ENCODE results near the gene ODC1.

The ODC1 gene

DNA sequence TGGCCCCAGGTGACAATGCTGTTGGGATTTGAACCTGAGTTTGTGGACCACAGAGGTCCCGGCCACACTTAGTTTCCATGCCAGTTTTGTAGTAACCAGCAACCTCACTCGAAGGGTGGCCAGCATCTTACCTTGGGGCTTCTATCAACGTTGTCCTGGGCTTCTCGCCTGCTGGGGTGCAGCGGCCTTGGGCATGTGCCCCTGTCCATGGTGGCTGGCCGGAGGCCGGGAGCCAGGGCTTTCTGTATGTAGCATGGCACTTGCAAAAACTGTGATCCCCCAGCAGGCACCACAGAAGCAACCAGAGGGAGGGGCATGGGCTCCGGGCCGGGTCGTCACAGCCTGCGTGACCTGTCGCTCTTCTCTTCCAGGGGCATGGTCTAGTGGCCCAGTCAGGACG is 51.7 kb downstream of the ODC1 start:
- TF ChIP-seq, protein P1, sequence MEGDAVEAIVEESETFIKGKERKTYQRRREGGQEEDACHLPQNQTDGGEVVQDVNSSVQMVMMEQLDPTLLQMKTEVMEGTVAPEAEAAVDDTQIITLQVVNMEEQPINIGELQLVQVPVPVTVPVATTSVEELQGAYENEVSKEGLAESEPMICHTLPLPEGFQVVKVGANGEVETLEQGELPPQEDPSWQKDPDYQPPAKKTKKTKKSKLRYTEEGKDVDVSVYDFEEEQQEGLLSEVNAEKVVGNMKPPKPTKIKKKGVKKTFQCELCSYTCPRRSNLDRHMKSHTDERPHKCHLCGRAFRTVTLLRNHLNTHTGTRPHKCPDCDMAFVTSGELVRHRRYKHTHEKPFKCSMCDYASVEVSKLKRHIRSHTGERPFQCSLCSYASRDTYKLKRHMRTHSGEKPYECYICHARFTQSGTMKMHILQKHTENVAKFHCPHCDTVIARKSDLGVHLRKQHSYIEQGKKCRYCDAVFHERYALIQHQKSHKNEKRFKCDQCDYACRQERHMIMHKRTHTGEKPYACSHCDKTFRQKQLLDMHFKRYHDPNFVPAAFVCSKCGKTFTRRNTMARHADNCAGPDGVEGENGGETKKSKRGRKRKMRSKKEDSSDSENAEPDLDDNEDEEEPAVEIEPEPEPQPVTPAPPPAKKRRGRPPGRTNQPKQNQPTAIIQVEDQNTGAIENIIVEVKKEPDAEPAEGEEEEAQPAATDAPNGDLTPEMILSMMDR (IDR thresholded peaks at IDR 0.05; ENCODE audit: extremely low read depth, missing control alignments), result no peak
- no peak for DNase-seq (ENCODE audit: low spot score)

DNA sequence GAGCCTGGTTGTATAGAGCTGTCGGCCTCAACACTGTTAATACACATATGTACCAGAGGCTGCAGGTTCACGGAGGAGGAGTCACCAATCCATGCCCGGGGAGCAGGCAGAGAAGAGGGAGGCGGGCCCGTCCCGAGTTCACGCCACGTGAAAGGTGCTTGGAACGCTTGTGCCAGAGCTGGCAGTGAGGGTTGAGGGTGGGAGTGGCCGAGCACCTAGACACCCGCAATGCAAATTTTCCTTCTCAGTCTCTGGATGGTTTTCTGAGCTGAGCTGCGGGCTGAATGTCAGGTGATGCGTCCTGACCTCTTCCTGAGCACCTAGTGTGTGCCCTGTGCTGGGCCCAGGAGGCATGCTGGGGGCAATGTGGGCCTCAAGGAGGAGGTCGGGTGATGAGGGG is 52.2 kb downstream of the ODC1 start:
- no peak for DNase-seq (ENCODE audit: low spot score)

DNA sequence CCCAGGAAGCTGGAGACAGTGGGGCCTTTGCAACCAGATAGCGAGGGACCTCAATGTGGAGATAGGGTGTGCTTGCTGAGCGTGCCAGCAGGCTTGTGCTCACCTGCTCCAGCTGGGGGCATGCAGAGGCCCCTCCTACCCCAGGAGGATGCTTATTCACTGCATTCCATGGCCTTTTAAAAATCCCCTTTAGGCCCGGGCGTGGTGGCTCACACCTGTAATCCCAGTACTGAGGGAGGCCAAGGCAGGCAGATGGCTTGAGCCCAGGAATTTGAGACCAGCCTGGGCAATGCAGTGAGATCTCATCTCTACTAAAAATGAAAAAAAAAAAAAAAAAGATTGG is 54.5 kb downstream of the ODC1 start:
- no peak for DNase-seq (ENCODE audit: low spot score)
- TF ChIP-seq, protein P1 (IDR thresholded peaks at IDR 0.05; ENCODE audit: extremely low read depth, missing control alignments), result no peak

More for the DNA sequence above, 52.2 kb downstream of the ODC1 start:
- TF ChIP-seq, protein P1 (IDR thresholded peaks at IDR 0.05; ENCODE audit: extremely low read depth, missing control alignments), result no peak

DNA sequence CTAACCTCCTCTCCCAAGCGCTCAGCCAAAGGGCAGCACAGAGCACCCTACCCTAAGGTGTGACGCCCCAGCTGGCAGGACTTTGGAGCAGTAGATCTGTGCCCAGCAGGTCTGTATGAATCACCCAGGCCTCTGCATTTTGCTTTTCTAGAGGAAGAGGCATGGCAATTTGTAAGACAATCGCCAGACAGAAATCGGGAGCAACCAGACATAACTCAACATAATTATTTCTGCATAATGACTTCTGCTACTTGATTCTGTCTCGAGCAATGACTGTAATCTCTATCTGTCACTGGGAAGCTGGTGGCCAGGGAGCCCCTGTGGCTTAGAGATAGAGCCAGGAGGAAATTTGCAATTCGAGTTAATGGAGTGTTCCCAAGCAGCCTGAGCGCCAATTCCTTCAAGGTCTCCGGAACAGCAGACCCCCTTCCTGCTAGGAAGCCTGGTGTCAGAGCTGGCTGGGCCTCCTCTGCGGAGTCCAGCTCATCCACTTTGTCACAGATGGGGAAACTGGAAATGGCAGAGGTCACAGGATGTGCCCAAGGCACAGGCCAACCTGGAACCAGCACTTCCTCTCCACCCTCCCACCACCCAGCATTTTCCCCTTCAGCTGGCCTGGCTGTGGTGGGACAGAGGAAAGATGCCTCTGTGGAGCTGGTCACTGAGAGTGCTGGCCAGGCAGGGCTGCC is 55.0 kb downstream of the ODC1 start:
- TF ChIP-seq, protein P1 (IDR thresholded peaks at IDR 0.05; ENCODE audit: extremely low read depth, missing control alignments), result no peak
- DNase-seq (ENCODE audit: low spot score), result no peak

DNA sequence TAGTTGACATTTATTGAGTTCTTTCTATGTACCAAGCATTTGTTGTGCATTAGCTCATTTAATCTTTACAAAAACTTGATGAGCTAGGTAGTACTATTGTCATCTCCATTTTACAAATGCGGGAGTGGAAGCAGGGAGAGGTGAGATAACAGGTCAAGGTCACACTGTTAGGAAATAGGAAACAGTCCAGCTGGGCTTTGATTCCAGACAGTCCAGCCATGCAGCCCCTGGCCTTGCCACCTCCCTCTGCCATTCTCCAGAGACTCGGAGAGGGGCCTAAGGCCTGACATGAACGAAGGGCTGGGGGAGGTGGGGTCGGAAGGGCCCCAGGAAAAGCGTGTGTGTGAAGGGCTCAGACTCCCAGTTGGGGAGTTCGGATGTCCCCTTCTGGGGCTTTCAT is 55.6 kb downstream of the ODC1 start:
- DNase-seq (ENCODE audit: low spot score), result no peak
- TF ChIP-seq, protein P1 (IDR thresholded peaks at IDR 0.05; ENCODE audit: extremely low read depth, missing control alignments), result no peak

DNA sequence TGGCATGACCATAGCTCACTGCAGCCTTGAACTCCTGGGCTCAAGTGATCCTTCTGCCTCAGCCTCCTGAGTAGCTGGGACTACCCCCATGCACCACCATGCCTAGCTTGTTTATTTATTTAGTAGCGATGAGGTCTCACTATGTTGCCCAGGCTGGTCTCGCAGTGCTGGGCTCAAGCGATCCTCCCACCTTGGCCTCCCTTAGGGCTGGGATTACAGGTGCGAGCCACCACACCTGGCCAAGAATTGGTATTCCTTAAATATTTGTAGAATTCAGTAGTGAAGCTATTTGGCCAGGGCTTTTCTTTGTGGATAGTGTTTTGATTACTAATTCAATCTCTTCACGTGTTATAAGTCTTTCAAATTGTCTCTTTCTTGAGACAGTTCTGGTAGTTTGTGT is 56.0 kb downstream of the ODC1 start:
- TF ChIP-seq, protein P1 (IDR thresholded peaks at IDR 0.05; ENCODE audit: extremely low read depth, missing control alignments), result no peak
- DNase-seq (ENCODE audit: low spot score), result no peak

DNA sequence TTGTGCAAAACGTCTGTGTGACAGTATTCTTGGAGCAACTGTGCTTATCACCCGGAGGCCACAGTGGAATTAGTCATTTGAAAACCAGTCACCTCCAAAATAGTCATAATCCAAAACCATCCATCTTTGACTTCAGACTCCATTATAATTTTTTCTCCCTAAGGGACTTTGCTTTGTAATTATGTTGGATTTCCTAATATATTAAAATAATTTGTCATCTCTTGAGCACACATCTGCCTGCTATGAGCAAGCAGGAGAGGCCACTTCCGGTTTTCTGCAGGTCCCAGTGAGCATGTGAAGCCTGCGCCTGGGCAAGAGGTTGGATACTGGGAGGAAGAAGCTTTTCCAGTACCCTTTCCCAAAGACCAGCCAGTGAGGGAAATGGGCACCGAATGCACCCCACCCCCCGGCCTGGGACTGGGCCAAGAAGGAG is 57.7 kb downstream of the ODC1 start:
- no peak for DNase-seq (ENCODE audit: low spot score)
- TF ChIP-seq, protein P1 (IDR thresholded peaks at IDR 0.05; ENCODE audit: extremely low read depth, missing control alignments), result no peak

Measured in GM20000 (cell line).